GM23338 (cell line): Measurements from ENCODE around the gene ELOVL4. TPM values are rescaled to one million over a fixed set of nuclear protein-coding genes. Genes with fewer than 3 reads are reported as not detected.

Source experiments
- ATAC-seq: fragments of 200-7000 bp; cut with Tn5 transposase; 3 replicates; pipeline ENCODE4 v1.9.1; 2020
- DNase-seq: peaks from one replicate; pipeline ENCODE4 v3.0.0-alpha.2; 2015; ENCODE audit warnings: low spot score
- H2AFZ ChIP-seq: fragments of 200-600 bp; sonication (generic); 2 replicates; pipeline ENCODE4 v1.8.0; 2016; ENCODE audit warnings: antibody characterized with exemption, mild to moderate bottlenecking, moderate library complexity
- H3F3A ChIP-seq: fragments of 200-600 bp; sonication (generic); replicated peaks from 2 replicates; pipeline ENCODE4 v1.8.0; 2017; ENCODE audit warnings: antibody characterized with exemption, mixed run types, low read depth
- H3K27ac ChIP-seq: fragments of 200-600 bp; sonication (generic); 2 replicates; pipeline ENCODE4 v1.6.1; 2016; ENCODE audit warnings: low read depth
- H3K27me3 ChIP-seq: fragments of 200-600 bp; sonication (generic); 2 replicates; pipeline ENCODE4 v1.8.0; 2016; ENCODE audit warnings: mild to moderate bottlenecking, mixed run types, moderate library complexity; ENCODE audit not compliant: insufficient read depth
- H3K36me3 ChIP-seq: fragments of 200-600 bp; sonication (generic); 2 replicates; pipeline ENCODE4 v1.8.0; 2016; ENCODE audit warnings: mild to moderate bottlenecking; ENCODE audit not compliant: insufficient read depth
- H3K4me1 ChIP-seq: fragments of 200-600 bp; sonication (generic); 2 replicates; pipeline ENCODE4 v1.8.0; 2016; ENCODE audit warnings: mild to moderate bottlenecking, moderate library complexity; ENCODE audit not compliant: insufficient read depth
- H3K4me2 ChIP-seq: fragments of 200-600 bp; sonication (generic); 2 replicates; pipeline ENCODE4 v1.7.1; 2017; ENCODE audit warnings: mixed run types
- H3K4me3 ChIP-seq: fragments of 200-600 bp; sonication (generic); 2 replicates; pipeline ENCODE4 v1.6.1; 2016; ENCODE audit warnings: mixed run types
- H3K79me2 ChIP-seq: fragments of 200-600 bp; sonication (generic); replicated peaks from 2 replicates; pipeline ENCODE4 v1.8.0; 2017; ENCODE audit warnings: mild to moderate bottlenecking; ENCODE audit not compliant: insufficient read depth
- H3K9me2 ChIP-seq: fragments of 200-600 bp; sonication (generic); 2 replicates; pipeline ENCODE4 v1.8.0; 2017; ENCODE audit not compliant: insufficient read depth
- H4K20me1 ChIP-seq: fragments of 200-600 bp; sonication (generic); replicated peaks from 2 replicates; pipeline ENCODE4 v1.8.0; 2017; ENCODE audit warnings: mild to moderate bottlenecking; ENCODE audit not compliant: insufficient read depth
- H3K27ac Mint-ChIP-seq: 2 replicates; pipeline ENCODE4 v1.8.0; 2020; ENCODE audit warnings: inconsistent platforms, mild to moderate bottlenecking, moderate library complexity, mixed read lengths
- H3K27me3 Mint-ChIP-seq: 3 replicates; pipeline ENCODE4 v1.8.0; 2022; ENCODE audit warnings: low read depth, mild to moderate bottlenecking, moderate library complexity, mixed read lengths, inconsistent platforms; ENCODE audit not compliant: insufficient read depth, poor library complexity
- H3K36me3 Mint-ChIP-seq: 3 replicates; pipeline ENCODE4 v1.8.0; 2021; ENCODE audit warnings: low read depth, mild to moderate bottlenecking, inconsistent platforms, moderate library complexity, mixed read lengths
- H3K4me1 Mint-ChIP-seq: 3 replicates; pipeline ENCODE4 v1.8.0; 2020; ENCODE audit warnings: mild to moderate bottlenecking, inconsistent platforms, mixed read lengths
- H3K4me3 Mint-ChIP-seq: 3 replicates; pipeline ENCODE4 v1.8.0; 2021; ENCODE audit warnings: moderate library complexity, mild to moderate bottlenecking, inconsistent platforms, mixed read lengths
- H3K9me3 Mint-ChIP-seq: 3 replicates; pipeline ENCODE4 v1.8.0; 2020; ENCODE audit warnings: moderate library complexity, mild to moderate bottlenecking, inconsistent platforms, mixed read lengths
- CREB1 ChIP-seq: fragments of 250-450 bp; sonication (Bioruptor Pico); IDR thresholded peaks from 2 replicates; pipeline ENCODE4 v1.5.0; 2020; ENCODE audit warnings: low read depth, mild to moderate bottlenecking, moderate library complexity
- EZH2 ChIP-seq: fragments of 200-600 bp; sonication (generic); IDR thresholded peaks from one replicate; pipeline ENCODE4 v1.8.0; 2017; ENCODE audit warnings: antibody characterized with exemption, mild to moderate bottlenecking, low read depth; ENCODE audit not compliant: unreplicated experiment
- NANOG ChIP-seq: IDR thresholded peaks from 2 replicates; pipeline ENCODE4 v1.6.1; 2016; ENCODE audit warnings: antibody characterized with exemption, borderline replicate concordance
- POLR2AphosphoS5 ChIP-seq: IDR thresholded peaks from 2 replicates; pipeline ENCODE4 v1.6.1; 2016; ENCODE audit warnings: antibody characterized with exemption, low read depth
- STAT1 ChIP-seq: IDR thresholded peaks from one replicate; pipeline ENCODE4 v1.6.1; 2016; ENCODE audit warnings: antibody characterized with exemption; ENCODE audit not compliant: unreplicated experiment
- ZNF331 ChIP-seq: fragments of 250-450 bp; sonication (Bioruptor Pico); IDR thresholded peaks from 2 replicates; pipeline ENCODE4 v1.5.0; 2020; ENCODE audit warnings: low read depth, mild to moderate bottlenecking, moderate library complexity
- polyA plus RNA-seq: library from polyadenylated mRNA; unstranded; fragments of >200 nt; fragmentation: Nextera tagmentation; extraction: Ambion mirVana; gene quantifications from 2 replicates; pipeline ENCODE4 v1.2.1, GENCODE V29; 2016
- total RNA-seq: library from RNA; depleted of rRNA; stranded (reverse); fragments of >200 nt; shearing (Covaris generic); gene quantifications from 2 replicates; pipeline ENCODE4 v1.2.3, GENCODE V29; 2014
- TF ChIP-seq, protein P1 (sequence below): IDR thresholded peaks from 2 replicates; pipeline ENCODE4 v1.6.1; 2016; ENCODE audit warnings: antibody characterized with exemption
- TF ChIP-seq, protein P2 (sequence below), 2 experiments: fragments of 200-600 bp in 1 of 2; sonication (generic) in 1 of 2; conservative IDR thresholded peaks; 2 replicates each; pipeline versions ENCODE4 v1.5.1 to v1.6.1; 2016 to 2017; ENCODE audit warnings: antibody characterized with exemption in 2 of 2, low read depth in 2 of 2, mild to moderate bottlenecking in 2 of 2, moderate library complexity in 1 of 2

The ELOVL4 gene
- total and polyA plus RNA-seq, 2 experiments from 2014 or later, result 13.3 to 16.8 TPM

DNA sequence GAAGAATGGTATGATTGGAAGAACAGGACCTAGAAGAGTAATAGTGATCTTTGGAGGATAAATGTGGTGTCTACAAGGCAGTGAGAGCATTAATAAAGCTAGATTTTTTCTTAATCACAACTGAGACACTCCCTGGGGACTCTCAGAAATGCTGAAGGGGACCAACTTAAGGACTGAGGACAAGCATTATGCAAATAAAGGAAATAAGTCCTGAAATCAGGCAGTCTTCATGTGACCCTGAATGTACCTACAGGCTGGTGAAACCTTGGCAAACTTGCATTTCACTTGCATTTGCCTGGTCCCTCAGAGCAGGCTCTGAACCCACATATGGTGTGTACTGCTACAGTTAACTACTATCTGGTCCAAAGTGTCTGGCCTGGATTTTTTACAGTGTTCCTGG lies 37.8 kb upstream of the ELOVL4 start:
- Mint-ChIP-seq H3K27ac (no peak overlapping the region), H3K9me3 (no peaks in the 10 kb centered on the region), H3K27me3 (no peaks in the 10 kb centered on the region), H3K4me1 (no peaks in the 10 kb centered on the region), H3K36me3 (no peaks in the 10 kb centered on the region), H3K4me3 (no peak overlapping the region)
- Histone ChIP-seq H3K79me2 (no peaks in the 10 kb centered on the region), H3K9me2 (no peaks in the 10 kb centered on the region), H4K20me1 (no peaks in the 10 kb centered on the region), H3K27me3 (no peaks in the 10 kb centered on the region), H3K4me2 (no peak overlapping the region), H3K27ac (no peak overlapping the region), H2AFZ (no peak overlapping the region), H3K36me3 (no peaks in the 10 kb centered on the region), H3F3A (no peaks in the 10 kb centered on the region), H3K4me3 (no peak overlapping the region), H3K4me1 (no peaks in the 10 kb centered on the region)
- DNase-seq (no peak), ATAC-seq (no peak)
- no peak for TF ChIP-seq EZH2
- TF ChIP-seq STAT1, result no peak
- no peak for TF ChIP-seq ZNF331 (CRISPR knock-in tag)
- TF ChIP-seq, protein P1, sequence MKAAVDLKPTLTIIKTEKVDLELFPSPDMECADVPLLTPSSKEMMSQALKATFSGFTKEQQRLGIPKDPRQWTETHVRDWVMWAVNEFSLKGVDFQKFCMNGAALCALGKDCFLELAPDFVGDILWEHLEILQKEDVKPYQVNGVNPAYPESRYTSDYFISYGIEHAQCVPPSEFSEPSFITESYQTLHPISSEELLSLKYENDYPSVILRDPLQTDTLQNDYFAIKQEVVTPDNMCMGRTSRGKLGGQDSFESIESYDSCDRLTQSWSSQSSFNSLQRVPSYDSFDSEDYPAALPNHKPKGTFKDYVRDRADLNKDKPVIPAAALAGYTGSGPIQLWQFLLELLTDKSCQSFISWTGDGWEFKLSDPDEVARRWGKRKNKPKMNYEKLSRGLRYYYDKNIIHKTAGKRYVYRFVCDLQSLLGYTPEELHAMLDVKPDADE, result no peak
- no peak for TF ChIP-seq NANOG
- no peak for TF ChIP-seq CREB1 (CRISPR knock-in tag)
- no peak for TF ChIP-seq POLR2AphosphoS5

DNA sequence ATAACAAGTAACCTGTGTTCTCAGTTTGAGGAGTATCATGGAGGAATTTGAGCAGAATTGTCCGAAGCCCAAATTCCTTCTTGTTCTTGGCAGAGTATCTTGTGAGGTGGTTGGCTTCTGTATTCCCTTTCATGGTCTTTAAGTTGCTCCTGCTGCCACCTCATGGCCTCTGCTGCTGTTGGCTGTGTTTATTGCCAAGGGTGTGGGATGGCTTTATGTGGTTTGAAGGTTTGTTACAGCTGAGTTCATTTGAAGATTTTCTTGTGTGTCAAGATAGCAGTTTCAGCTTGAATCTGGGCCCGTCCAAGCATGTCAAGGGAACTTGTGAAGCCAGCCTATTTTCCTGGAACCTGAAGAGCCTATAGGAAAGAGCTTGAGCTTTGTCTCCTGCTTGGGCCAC lies 36.9 kb upstream of the ELOVL4 start:
- H2AFZ ChIP-seq, result no peak overlapping the region
- H3K4me2 ChIP-seq, result no peak overlapping the region

More for the DNA sequence above, 36.9 kb upstream of the ELOVL4 start:
- Histone ChIP-seq H3K27ac (no peak overlapping the region), H4K20me1 (no peaks in the 10 kb centered on the region), H3K4me3 (no peak overlapping the region), H3K79me2 (no peaks in the 10 kb centered on the region), H3K36me3 (no peaks in the 10 kb centered on the region), H3F3A (no peaks in the 10 kb centered on the region), H3K9me2 (no peaks in the 10 kb centered on the region), H3K4me1 (no peaks in the 10 kb centered on the region), H3K27me3 (no peaks in the 10 kb centered on the region)
- no peaks in the 10 kb centered on the region for H3K4me1 Mint-ChIP-seq
- no peak overlapping the region for H3K4me3 Mint-ChIP-seq
- no peak overlapping the region for H3K27ac Mint-ChIP-seq
- H3K36me3 Mint-ChIP-seq, result no peaks in the 10 kb centered on the region
- H3K9me3 Mint-ChIP-seq, result no peaks in the 10 kb centered on the region
- DNase-seq (peak; percentile 56), ATAC-seq (peak; percentile 88)
- no peak for TF ChIP-seq POLR2AphosphoS5
- TF ChIP-seq, protein P2, sequence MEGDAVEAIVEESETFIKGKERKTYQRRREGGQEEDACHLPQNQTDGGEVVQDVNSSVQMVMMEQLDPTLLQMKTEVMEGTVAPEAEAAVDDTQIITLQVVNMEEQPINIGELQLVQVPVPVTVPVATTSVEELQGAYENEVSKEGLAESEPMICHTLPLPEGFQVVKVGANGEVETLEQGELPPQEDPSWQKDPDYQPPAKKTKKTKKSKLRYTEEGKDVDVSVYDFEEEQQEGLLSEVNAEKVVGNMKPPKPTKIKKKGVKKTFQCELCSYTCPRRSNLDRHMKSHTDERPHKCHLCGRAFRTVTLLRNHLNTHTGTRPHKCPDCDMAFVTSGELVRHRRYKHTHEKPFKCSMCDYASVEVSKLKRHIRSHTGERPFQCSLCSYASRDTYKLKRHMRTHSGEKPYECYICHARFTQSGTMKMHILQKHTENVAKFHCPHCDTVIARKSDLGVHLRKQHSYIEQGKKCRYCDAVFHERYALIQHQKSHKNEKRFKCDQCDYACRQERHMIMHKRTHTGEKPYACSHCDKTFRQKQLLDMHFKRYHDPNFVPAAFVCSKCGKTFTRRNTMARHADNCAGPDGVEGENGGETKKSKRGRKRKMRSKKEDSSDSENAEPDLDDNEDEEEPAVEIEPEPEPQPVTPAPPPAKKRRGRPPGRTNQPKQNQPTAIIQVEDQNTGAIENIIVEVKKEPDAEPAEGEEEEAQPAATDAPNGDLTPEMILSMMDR (conservative IDR thresholded peaks at IDR 0.05; ENCODE audit: low read depth in 2 of 2), result peak; percentile 25 to 57; a peak in 3 of 4 replicates
- H3K27me3 Mint-ChIP-seq, result no peaks in the 10 kb centered on the region
